GM19467 (cell line): Measurements from ENCODE around the gene KRT35.
"Not testable (repeated sequence)": the region's sequence is repeated elsewhere in the genome, so short reads cannot be mapped to it uniquely, and the experiment has no call there.

ENCODE experiments used
- ATAC-seq: cut with Tn5 transposase; IDR thresholded peaks from one replicate; pipeline ENCODE4 v1.9.1; 2021; ENCODE audit warnings: mild to moderate bottlenecking, moderate library complexity; ENCODE audit not compliant: unreplicated experiment

Gene KRT35

GRCh38 chr17:41462705-41463104 lies 18.2 kb downstream of the KRT35 start:
- ATAC-seq: no peak

DNA sequence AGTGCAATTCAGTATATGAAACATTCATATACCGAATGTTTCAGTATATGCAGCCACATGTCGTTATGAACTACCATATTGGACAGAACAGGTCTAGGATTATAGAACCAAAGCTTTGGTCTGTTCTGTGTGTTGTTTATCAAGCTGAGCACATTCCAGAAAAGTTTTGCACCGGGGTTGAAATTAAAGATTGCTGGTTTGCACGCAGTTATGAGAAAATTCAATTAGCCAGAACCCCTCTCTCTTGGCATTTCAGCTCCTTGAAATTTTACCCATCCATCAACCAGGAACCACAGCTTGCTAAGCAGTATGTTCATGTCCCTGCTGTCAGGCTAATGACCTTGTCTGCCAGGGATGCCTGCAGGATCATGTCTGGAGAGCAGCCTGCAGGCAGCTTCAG lies 23.3 kb downstream of the KRT35 start:
- no peak for ATAC-seq

DNA sequence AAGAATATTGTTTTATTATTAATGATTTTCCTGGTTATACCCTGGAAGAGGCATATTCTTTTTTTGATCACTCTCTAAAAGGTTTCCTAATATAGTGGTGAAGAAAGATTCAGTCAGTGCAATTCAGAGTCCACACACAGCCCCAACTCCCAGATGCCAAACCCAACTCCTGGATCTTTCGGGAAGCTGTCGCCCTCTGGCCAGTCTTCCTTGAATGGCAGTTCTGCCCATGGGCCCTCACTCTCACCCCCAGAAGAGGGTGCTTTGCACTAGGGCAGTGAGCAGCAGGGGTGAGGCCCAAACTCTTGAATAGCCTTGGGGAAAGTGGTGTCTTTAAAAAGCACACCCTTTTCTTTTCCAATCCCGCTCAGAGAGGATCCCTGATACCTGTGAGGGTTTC lies 24.7 kb downstream of the KRT35 start:
- ATAC-seq: no peak

DNA sequence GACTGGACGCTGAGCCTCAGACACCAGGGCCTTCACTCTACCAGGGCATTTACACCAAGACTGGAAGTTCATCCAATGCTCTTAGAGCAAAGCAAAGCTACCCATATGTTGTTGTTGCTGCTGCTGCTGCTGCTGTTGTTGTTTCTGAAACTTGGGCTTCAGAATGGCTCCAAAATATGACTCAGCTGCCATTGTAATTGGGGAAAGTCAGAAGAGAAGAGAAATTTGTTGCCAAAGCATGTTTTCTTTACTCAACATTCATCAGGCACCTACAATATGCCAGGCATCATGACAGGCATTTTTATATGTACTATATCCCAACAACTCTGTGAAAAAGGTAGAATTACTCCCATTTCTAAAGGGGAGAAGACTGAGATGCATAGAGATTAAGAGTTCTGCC lies 25.7 kb downstream of the KRT35 start:
- no peak for ATAC-seq

- no peak for ATAC-seq
Measured at GRCh38 chr17:41453066-41453465, 27.9 kb downstream of the KRT35 start.

DNA sequence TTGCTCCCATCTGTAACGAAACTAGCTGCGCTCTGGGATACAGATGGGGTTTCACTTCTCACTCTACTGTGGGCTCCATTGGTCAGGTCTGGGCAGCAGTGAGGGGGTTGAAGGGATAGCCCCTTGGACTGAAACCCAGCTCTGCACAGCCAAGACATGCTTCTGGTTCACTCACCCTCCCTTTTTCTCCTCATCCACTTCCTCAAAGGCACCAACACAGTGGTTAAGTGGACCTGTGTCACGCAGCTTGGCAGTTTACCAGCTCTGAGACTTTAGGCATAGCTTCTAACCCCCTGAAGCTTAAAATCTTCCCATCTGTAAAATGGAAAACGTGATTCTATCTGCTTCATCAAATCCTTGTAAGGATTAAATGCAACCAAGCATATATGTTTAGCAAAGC lies 28.7 kb downstream of the KRT35 start:
- ATAC-seq: no peak

- no peak for ATAC-seq
Measured at GRCh38 chr17:41451154-41451728, 29.7 kb downstream of the KRT35 start.

DNA sequence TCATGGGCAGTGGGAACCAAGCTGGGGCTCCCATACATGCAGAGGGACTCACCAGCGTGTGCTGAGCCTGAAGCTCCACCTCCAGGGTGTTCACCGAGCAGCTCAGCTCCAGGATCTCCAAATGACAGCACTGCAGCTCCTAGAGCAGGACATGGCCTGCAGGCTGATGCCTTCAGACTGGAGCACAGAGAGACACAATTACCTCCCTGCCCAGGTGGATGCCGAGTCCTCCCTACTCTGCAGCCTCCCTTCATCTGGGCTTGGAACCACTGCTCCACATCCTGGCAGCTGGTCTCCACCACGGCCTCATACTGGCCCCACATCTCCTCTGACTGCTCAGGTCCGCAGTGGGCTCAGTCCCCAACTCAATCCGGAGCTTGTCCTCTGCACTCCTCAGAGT lies 31.9 kb downstream of the KRT35 start:
- ATAC-seq: no peak

DNA sequence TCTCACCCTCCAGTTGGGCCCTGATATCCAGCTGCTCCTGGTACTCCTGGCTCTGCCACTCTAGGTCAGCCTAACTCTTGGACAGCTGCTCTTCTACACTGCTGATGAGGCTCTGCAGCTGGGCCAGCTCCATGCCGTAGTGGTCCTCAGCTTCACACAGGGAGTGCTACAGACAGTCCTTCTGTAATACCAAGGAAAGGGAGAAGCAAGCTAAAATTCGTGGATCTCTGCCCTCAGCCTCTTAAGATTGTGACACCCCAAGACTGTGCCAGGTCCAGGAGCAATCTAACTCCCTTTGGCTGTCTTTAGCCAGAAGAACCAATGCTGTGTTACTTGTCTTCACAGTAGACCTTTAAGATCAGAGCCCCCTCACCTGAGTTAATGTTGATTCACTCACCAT lies 32.4 kb downstream of the KRT35 start:
- ATAC-seq: no peak

GRCh38 chr17:41446806-41447205 lies 34.1 kb downstream of the KRT35 start:
- ATAC-seq: no peak

- no peak for ATAC-seq
Measured at GRCh38 chr17:41444640-41445039, 36.3 kb downstream of the KRT35 start.

DNA sequence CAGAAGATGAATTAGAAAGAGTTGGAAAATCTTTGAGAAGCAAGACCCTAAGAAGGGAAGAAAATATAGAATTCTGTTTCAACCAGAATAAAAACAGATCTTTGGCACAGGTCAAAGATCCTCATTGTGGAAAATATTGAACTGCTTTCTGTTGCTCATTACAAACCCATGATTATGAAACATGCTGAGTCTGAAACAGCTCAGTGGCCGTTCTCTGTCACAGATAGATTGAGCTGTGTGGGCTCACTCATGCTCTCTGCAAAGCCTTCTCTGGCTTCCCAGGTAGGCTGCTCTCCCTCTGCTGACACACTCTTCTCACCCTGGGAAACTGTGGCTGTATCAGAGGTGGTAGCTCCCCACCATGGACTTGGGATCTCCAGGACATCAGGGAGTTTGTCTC lies 36.8 kb downstream of the KRT35 start:
- no peak for ATAC-seq

- ATAC-seq: no peak
Measured at GRCh38 chr17:41442739-41443138, 38.2 kb downstream of the KRT35 start.

GRCh38 chr17:41440531-41441033 lies 40.4 kb downstream of the KRT35 start, which contains the start of gene KRT38:
TSS of gene KRT38 (minus strand) at chr17:41440983. CDS start at chr17:41440921, 62 bp downstream.
- no peak for ATAC-seq

DNA sequence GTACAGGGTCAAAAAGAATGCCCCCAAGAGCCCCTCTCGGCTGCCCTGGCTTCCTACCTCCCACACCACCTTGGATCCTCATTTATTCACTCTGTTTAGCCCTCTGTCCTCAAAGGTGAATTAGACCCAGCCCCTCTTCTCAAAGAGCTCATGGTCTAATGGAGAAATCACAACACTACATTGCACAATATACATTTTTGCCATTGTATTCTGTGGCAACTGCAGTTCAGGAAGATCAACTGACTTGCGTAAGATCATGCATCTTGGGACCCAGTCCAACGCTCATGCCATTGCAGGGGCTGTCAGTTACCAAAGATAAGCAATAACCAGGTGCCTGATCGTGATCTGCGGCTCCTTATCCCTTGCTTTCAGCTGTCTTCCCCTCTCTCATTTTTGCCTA lies 41.6 kb downstream of the KRT35 start:
- no peak for ATAC-seq

DNA sequence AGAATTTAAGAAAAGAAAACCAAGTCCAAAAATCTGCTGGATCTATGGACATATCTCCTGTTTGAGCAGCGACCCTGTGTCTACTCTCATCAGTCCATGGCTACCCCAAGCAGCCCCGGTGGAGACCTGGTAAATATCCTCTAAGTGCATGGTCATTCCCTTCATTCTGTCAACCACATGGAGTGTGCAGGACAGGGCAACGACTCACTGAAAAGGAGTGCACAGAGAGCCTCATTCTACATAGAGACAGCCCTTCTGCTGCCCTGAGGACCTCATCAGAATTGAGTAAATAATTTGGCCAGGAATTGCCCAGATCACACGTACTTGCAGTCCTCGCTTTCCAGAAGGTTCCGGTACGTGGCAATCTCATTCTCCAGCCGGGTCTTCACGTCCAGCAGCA lies 43.2 kb downstream of the KRT35 start:
- no peak for ATAC-seq

GRCh38 chr17:41437254-41437653 lies 43.7 kb downstream of the KRT35 start:
- no peak for ATAC-seq

DNA sequence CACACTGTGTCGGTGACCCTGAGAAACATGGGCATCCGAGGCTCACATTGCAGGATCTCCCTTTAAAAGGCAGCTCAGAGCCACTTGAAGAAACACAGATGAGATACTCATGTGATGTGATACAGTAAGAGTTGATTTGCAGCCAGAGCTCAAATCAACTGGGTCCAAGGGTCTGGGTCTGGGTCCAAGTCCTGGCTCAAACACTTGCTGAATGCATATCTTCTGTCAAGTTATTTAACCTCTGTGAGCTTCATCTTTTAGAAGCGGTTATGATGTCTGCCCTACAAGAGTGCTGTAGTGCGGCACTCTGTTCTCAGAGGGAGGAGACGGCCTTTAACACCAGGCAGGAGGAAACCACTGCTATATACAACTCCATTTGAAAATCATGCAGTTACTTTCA lies 46.5 kb downstream of the KRT35 start:
- ATAC-seq: no peak

DNA sequence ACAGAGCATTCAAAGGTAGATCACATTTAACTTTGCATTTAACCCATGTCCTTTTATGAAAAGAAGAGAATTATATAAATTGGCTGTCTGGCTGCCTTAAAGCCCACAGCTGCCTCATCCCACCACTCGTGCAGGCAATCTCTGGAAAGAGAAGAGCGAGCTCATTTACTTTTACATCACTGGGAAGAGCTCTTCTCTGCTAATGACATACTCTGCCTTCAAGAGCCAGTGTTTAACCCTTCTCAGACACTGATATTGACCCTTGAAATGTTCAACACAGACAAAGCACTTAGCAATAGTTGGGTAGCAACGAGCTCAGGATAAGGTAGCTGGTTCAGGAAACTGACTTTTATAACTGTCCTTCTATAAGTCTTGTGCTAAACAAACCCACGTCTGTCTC lies 46.9 kb downstream of the KRT35 start:
- no peak for ATAC-seq

DNA sequence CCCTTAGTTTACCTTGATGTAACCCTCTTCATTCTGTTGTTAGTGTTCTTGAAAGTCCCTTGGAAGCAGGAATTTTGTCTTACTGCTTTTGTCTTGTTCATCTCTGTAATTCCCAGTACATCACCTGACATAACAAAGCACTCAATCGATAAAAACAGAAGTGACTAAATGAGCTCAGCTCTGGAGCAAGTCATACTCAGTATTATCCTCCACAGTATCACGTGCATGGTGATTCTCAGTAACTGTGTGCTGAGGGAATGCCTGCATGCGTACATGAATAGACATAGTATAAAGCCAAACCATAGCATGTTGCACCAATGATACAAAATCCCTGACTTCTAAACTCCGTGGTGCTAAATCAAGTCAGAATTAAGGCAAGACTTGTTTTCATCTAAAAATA lies 47.4 kb downstream of the KRT35 start:
- ATAC-seq: no peak

GRCh38 chr17:41430376-41430775 lies 50.6 kb downstream of the KRT35 start:
- not testable (repeated sequence) for ATAC-seq

GRCh38 chr17:41429667-41430066 lies 51.3 kb downstream of the KRT35 start:
- no peak for ATAC-seq

GRCh38 chr17:41428591-41429291 lies 52.2 kb downstream of the KRT35 start:
- ATAC-seq: no peak
